Suppressor macrophage treated with lipopolysaccharide for 4 hours (primary cell): ENCODE measurements around the gene EYS.
A peak's percentile ranks its signal among the peaks of the same experiment; 100 is the strongest.

ENCODE experiments used
- DNase-seq: peaks from one replicate; pipeline ENCODE4 v3.0.0-alpha.2; 2020

The EYS gene

GRCh38 chr6:65707126-65707826 lies at the start of gene EYS:
Gene EYS (minus strand): TSS chr6:65707226. CDS start chr6:65495410, 211,816 bp downstream.
- DNase-seq, result no peak

- no peak for DNase-seq
Observed at GRCh38 chr6:65746302-65746701, 39.3 kb upstream of the EYS start.

- no peak for DNase-seq
Observed at GRCh38 chr6:65745614-65746013, 38.6 kb upstream of the EYS start.

- DNase-seq, result no peak
Observed at GRCh38 chr6:65728879-65729479, 22.0 kb upstream of the EYS start.

GRCh38 chr6:65719101-65719500 lies 12.1 kb upstream of the EYS start:
- DNase-seq, result no peak

- no peak for DNase-seq
Observed at GRCh38 chr6:65711531-65711930, 4.5 kb upstream of the EYS start.

GRCh38 chr6:65709099-65709830 lies 2.2 kb upstream of the EYS start:
- DNase-seq, result no peak

GRCh38 chr6:65708162-65708561 lies 1.1 kb upstream of the EYS start:
- DNase-seq, result no peak

GRCh38 chr6:65706436-65706835 lies 590 bp downstream of the EYS start:
- DNase-seq, result no peak

GRCh38 chr6:65701325-65701724 lies 5.7 kb downstream of the EYS start:
- no peak for DNase-seq

- DNase-seq, result peak; percentile 0
Observed at GRCh38 chr6:65700561-65700960, 6.5 kb downstream of the EYS start.

GRCh38 chr6:65692109-65692508 lies 14.9 kb downstream of the EYS start:
- no peak for DNase-seq

- no peak for DNase-seq
Observed at GRCh38 chr6:65680232-65680631, 26.8 kb downstream of the EYS start.

- DNase-seq, result no peak
Observed at GRCh38 chr6:65671922-65672321, 35.1 kb downstream of the EYS start.

GRCh38 chr6:65667916-65668656 lies 38.9 kb downstream of the EYS start:
- DNase-seq, result no peak

GRCh38 chr6:65650086-65650485 lies 56.9 kb downstream of the EYS start:
- DNase-seq, result no peak

- no peak for DNase-seq
Observed at GRCh38 chr6:65649392-65649791, 57.6 kb downstream of the EYS start.

GRCh38 chr6:65646544-65646943 lies 60.5 kb downstream of the EYS start:
- DNase-seq, result no peak

- no peak for DNase-seq
Observed at GRCh38 chr6:65642776-65643175, 64.2 kb downstream of the EYS start.

- DNase-seq, result no peak
Observed at GRCh38 chr6:65638047-65638831, 68.8 kb downstream of the EYS start.

GRCh38 chr6:65637289-65638046 lies 69.6 kb downstream of the EYS start:
- no peak for DNase-seq

GRCh38 chr6:65633501-65633900 lies 73.5 kb downstream of the EYS start:
- DNase-seq, result peak; percentile 6
